ENCODE results near the gene MCM9.

MCM9 gene

DNA sequence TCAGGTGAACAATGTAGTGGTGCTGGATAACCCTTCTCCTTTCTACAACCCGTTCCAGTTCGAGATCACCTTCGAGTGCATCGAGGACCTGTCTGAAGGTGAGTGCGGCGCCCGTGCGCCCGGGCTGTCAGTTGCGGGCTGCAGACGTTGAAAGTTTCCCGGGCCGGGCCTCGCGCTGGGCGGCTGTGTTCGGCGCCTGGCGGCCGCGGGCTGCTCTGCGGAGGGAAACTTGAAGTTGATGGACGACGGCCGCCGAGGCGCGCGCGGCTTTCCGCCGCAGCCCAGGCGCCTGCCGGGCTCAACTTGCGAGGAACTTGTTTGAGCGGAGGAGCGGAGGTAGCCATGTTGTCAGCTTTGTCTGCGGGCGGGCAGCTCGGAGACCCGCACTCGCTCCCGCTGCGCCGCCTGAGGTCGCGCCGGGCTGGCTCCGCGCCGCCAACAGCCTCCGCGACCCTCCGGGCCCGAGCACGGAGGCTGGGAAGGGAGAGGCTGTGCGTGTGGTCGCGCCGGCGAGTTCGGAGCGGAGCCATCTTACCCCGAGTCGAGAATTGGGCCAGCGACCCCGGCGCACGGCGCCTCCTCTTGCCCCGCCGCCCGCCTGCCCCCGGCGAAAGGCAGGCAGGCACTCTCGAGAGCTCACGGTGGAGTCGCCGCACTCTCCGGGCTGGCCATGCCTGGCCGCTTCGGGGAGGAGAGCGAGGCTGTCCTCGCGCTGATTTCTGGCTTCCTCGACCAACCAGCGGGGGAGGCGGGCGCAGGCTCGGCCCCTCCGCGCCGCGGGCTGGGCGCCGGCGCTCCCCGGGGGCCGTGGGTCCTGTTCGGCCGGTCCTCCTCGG, 40.3 kb downstream of the MCM9 start:
- DNase-seq (ENCODE audit: extremely low read depth in 1 of 2, low read depth in 1 of 2): peak in 1 of 2 donors; percentile 24

- DNase-seq (ENCODE audit: extremely low read depth in 1 of 2, low read depth in 1 of 2): peak; percentile 90 to 93
Observed at GRCh38 chr6:118893807-118894424, 41.0 kb downstream of the MCM9 start, which contains the start of gene ASF1A. Gene ASF1A, plus strand, starts transcription at chr6:118894152. Its CDS starts 262 bp downstream, at chr6:118894414.

- no peak for DNase-seq (ENCODE audit: extremely low read depth in 1 of 2, low read depth in 1 of 2)
Observed at GRCh38 chr6:118893064-118893806, 41.7 kb downstream of the MCM9 start.

DNA sequence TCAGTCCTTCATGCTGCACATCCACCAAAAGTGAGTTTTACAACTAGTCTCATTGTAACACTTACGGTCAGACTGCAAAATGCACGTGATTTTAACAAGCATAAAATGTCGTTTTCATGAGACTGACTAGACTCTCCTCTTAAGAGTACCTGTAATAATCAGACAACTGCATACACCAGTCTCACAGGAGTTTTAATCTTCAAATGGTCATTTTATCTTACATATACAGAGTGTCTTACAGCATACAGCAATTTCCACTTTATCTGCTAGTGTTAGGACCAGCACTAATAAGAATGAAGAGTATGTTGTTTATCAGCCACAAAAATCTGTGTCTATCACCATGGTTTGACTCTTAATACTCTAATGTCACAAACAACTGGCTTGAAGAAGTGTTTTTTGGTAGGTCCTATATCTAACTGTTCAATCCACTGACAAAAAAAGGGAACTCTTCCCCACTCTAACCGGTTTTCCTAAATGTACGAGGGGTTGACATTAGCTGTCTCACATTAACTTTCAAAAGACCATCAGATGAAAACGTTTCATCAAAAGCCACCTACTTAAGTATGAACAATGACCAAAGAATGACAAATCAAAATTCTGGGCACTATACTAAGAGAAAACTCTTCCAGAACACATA, 42.5 kb downstream of the MCM9 start:
- no peak for DNase-seq (ENCODE audit: extremely low read depth in 1 of 2, low read depth in 1 of 2)

- DNase-seq (ENCODE audit: extremely low read depth in 1 of 2, low read depth in 1 of 2): no peak
Observed at GRCh38 chr6:118890997-118891790, 43.8 kb downstream of the MCM9 start.

GRCh38 chr6:118889163-118889562, 45.8 kb downstream of the MCM9 start:
- no peak for DNase-seq (ENCODE audit: extremely low read depth in 1 of 2, low read depth in 1 of 2)

- DNase-seq (ENCODE audit: extremely low read depth in 1 of 2, low read depth in 1 of 2): no peak
Observed at GRCh38 chr6:118886641-118887040, 48.3 kb downstream of the MCM9 start.

- no peak for DNase-seq (ENCODE audit: extremely low read depth in 1 of 2, low read depth in 1 of 2)
Observed at GRCh38 chr6:118882314-118882905, 52.5 kb downstream of the MCM9 start.

- no peak for DNase-seq (ENCODE audit: extremely low read depth in 1 of 2, low read depth in 1 of 2)
Observed at GRCh38 chr6:118881440-118882313, 53.3 kb downstream of the MCM9 start.

DNA sequence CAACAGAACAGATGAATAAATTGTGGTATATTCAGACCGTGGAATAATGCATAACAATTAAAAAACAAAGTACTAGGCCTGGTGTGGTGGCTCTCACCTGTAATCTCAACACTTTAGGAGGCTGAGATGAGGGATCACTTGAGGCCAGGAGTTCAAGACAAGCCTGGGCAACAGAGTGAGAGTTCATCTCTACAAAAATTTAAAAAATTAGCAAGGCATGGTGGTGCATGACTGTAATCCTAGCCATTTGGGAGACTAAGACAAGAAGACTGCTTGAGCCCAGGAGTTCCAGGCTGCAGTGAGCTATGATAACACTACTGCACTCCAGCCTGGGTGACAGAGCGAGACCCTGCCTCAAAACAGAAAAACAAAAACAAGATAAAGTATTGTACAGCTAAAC, 57.2 kb downstream of the MCM9 start:
- DNase-seq (ENCODE audit: extremely low read depth in 1 of 2, low read depth in 1 of 2): no peak

- DNase-seq (ENCODE audit: extremely low read depth in 1 of 2, low read depth in 1 of 2): no peak
Observed at GRCh38 chr6:118876814-118877213, 58.1 kb downstream of the MCM9 start.

DNA sequence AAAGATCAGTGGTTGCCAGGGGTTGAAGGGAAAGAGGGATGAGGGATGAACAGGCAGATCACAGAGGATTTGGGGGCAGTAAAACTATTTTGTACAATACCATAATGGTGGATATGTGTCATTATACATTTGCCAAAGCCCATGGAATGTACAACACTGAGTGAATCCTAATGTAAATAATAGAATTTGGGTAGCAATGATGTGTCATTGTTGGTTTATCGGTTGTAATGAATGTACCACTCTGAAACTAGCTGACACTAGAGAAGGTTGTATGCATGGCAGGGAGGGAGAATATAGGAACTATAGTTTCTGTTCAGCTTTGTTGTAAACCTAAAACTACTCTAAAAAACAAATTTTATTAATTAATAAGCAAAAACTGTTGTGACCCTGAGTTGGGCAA, 58.8 kb downstream of the MCM9 start:
- no peak for DNase-seq (ENCODE audit: extremely low read depth in 1 of 2, low read depth in 1 of 2)

- DNase-seq (ENCODE audit: extremely low read depth in 1 of 2, low read depth in 1 of 2): no peak
Observed at GRCh38 chr6:118875672-118876071, 59.3 kb downstream of the MCM9 start.

- DNase-seq (ENCODE audit: extremely low read depth in 1 of 2, low read depth in 1 of 2): no peak
Observed at GRCh38 chr6:118873239-118873638, 61.7 kb downstream of the MCM9 start.

DNA sequence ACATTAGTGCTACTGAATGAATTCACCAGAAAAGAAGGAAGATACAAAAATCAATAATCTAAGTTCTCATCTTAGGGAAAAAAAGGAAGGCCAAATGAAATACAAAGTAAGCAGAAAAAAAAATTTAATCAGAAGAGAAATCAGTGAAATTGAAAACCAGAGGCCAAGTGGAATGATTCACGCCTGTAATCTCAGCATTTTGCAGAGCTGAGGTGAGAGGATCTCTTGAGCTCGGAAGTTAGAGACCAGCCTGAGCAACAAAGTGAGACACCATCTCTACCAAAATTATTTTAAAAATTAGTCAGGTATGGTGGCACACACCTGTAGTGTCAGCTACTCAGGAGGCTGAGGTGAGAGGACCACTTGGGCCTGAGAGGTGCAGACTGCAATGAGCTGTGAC, 62.2 kb downstream of the MCM9 start:
- DNase-seq (ENCODE audit: extremely low read depth in 1 of 2, low read depth in 1 of 2): no peak

DNA sequence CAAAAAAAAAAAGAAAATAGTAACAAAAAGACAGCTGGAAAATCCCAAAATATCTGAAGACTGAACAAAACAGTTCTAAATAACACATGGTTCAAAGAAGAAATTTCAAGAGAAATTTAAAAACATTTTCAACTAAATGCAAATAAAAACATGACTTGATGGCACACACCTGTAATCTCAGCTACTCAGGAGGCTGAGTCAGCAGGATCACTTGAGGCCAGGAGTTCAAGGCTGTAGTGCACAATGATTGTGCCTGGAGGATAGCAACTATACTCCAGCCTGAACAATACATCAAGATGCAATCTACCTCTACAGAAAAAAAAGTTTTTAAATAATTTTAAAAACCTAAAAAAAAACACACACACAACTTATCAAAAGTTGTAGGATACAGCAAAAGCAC, 62.6 kb downstream of the MCM9 start:
- DNase-seq (ENCODE audit: extremely low read depth in 1 of 2, low read depth in 1 of 2): no peak

- no peak for DNase-seq (ENCODE audit: extremely low read depth in 1 of 2, low read depth in 1 of 2)
Observed at GRCh38 chr6:118871331-118871730, 63.6 kb downstream of the MCM9 start.

GRCh38 chr6:118869894-118870589, 64.9 kb downstream of the MCM9 start:
- no peak for DNase-seq (ENCODE audit: extremely low read depth in 1 of 2, low read depth in 1 of 2)
